H9 (cell line): ENCODE data around the gene RFNG. TPM values are rescaled to one million over a fixed set of nuclear protein-coding genes. Genes with fewer than 3 reads are reported as not detected.

Experiments
- DNase-seq: peaks from one replicate; pipeline ENCODE4 v3.0.0-alpha.2; 2017
- H2AFZ ChIP-seq: one replicate; pipeline ENCODE4 v1.6.1; 2013; ENCODE audit warnings: mild to moderate bottlenecking, low read length, control low read depth, moderate library complexity
- H2AK5ac ChIP-seq: 2 replicates; pipeline ENCODE4 v1.6.1; 2013; ENCODE audit warnings: low read length, control low read depth, mixed read lengths; ENCODE audit not compliant: insufficient read length
- H2BK120ac ChIP-seq: one replicate; pipeline ENCODE4 v1.6.1; 2013; ENCODE audit warnings: low read depth, mild to moderate bottlenecking, low read length, control low read depth, inconsistent platforms; ENCODE audit not compliant: poor library complexity, severe bottlenecking
- H2BK12ac ChIP-seq: 2 replicates; pipeline ENCODE4 v1.6.1; 2013; ENCODE audit warnings: low read length, control low read depth, mixed read lengths, low read depth; ENCODE audit not compliant: insufficient read length
- H2BK15ac ChIP-seq: 2 replicates; pipeline ENCODE4 v1.6.1; 2013; ENCODE audit warnings: low read depth, low read length, control low read depth
- H2BK20ac ChIP-seq: one replicate; pipeline ENCODE4 v1.6.1; 2013; ENCODE audit warnings: low read depth, mild to moderate bottlenecking, low read length, control low read depth, inconsistent platforms; ENCODE audit not compliant: poor library complexity, severe bottlenecking
- H2BK5ac ChIP-seq: 2 replicates; pipeline ENCODE4 v1.6.1; 2013; ENCODE audit warnings: low read length, control low read depth, mixed read lengths; ENCODE audit not compliant: insufficient read length
- H3K14ac ChIP-seq: 2 replicates; pipeline ENCODE4 v1.6.1; 2013; ENCODE audit warnings: low read length, control low read depth; ENCODE audit not compliant: insufficient read depth
- H3K18ac ChIP-seq: 2 replicates; pipeline ENCODE4 v1.6.1; 2013; ENCODE audit warnings: low read depth, mild to moderate bottlenecking, mixed read lengths, low read length, control low read depth; ENCODE audit not compliant: insufficient read length
- H3K23ac ChIP-seq: 2 replicates; pipeline ENCODE4 v1.6.1; 2013; ENCODE audit warnings: low read length, control low read depth, mixed read lengths, low read depth; ENCODE audit not compliant: insufficient read length
- H3K23me2 ChIP-seq: 2 replicates; pipeline ENCODE4 v1.6.1; 2013; ENCODE audit warnings: low read depth, mild to moderate bottlenecking, mixed read lengths, low read length, control low read depth; ENCODE audit not compliant: insufficient read length, poor library complexity, severe bottlenecking
- H3K27ac ChIP-seq: 2 replicates; pipeline ENCODE4 v1.5.1; 2013; ENCODE audit warnings: low read length, control low read depth, mixed read lengths, low read depth; ENCODE audit not compliant: insufficient read length
- H3K27me3 ChIP-seq: 2 replicates; pipeline ENCODE4 v1.6.1; 2013; ENCODE audit warnings: low read length, control low read depth, inconsistent platforms; ENCODE audit not compliant: insufficient read depth
- H3K4ac ChIP-seq: 2 replicates; pipeline ENCODE4 v1.6.1; 2013; ENCODE audit warnings: low read depth, mild to moderate bottlenecking, control low read depth, inconsistent platforms, low read length, moderate library complexity
- H3K4me1 ChIP-seq: 2 replicates; pipeline ENCODE4 v1.6.1; 2013; ENCODE audit warnings: low read length, control low read depth, inconsistent platforms; ENCODE audit not compliant: insufficient read depth
- H3K4me2 ChIP-seq: 2 replicates; pipeline ENCODE4 v1.6.1; 2013; ENCODE audit warnings: low read length, control low read depth, mixed read lengths; ENCODE audit not compliant: insufficient read length, insufficient read depth
- H3K56ac ChIP-seq: 2 replicates; pipeline ENCODE4 v1.6.1; 2013; ENCODE audit warnings: low read depth, mild to moderate bottlenecking, mixed read lengths, low read length, control low read depth; ENCODE audit not compliant: insufficient read length
- H3K79me1 ChIP-seq: 2 replicates; pipeline ENCODE4 v1.6.1; 2013; ENCODE audit warnings: low read depth, mild to moderate bottlenecking, moderate library complexity, low read length, control low read depth, inconsistent platforms; ENCODE audit not compliant: insufficient read depth, poor library complexity, severe bottlenecking
- H3K79me2 ChIP-seq: 2 replicates; pipeline ENCODE4 v1.6.1; 2013; ENCODE audit warnings: low read length, control low read depth, inconsistent platforms; ENCODE audit not compliant: insufficient read depth
- H3K9ac ChIP-seq: 2 replicates; pipeline ENCODE4 v1.6.1; 2013; ENCODE audit warnings: low read length, control low read depth, mixed read lengths; ENCODE audit not compliant: insufficient read length; ENCODE audit errors: extremely low read depth
- H3K9me3 ChIP-seq: one replicate; pipeline ENCODE4 v1.6.1; 2013; ENCODE audit warnings: low read depth, low read length, inconsistent platforms; ENCODE audit not compliant: control insufficient read depth
- H3T11ph ChIP-seq: one replicate; pipeline ENCODE4 v1.6.1; 2013; ENCODE audit warnings: mild to moderate bottlenecking, low read length, control low read depth, inconsistent platforms
- H4K20me1 ChIP-seq: one replicate; pipeline ENCODE4 v1.6.1; 2013; ENCODE audit not compliant: control insufficient read depth, insufficient read length, insufficient read depth
- H4K5ac ChIP-seq: 2 replicates; pipeline ENCODE4 v1.6.1; 2013; ENCODE audit warnings: low read depth, mild to moderate bottlenecking, mixed read lengths, low read length, control low read depth; ENCODE audit not compliant: insufficient read length
- H4K8ac ChIP-seq: replicated peaks from 2 replicates; pipeline ENCODE4 v1.6.1; 2013; ENCODE audit warnings: low read length, control low read depth, mixed read lengths, low read depth; ENCODE audit not compliant: insufficient read length
- H4K91ac ChIP-seq: 2 replicates; pipeline ENCODE4 v1.6.1; 2013; ENCODE audit warnings: low read depth, mild to moderate bottlenecking, moderate library complexity, mixed read lengths, low read length, control low read depth; ENCODE audit not compliant: insufficient read length
- H3K27ac Mint-ChIP-seq, 3 experiments: 2 replicates in 2 of 3; 3 replicates in 1 of 3; pipeline ENCODE4 v1.8.0; 2020 to 2021; ENCODE audit warnings: mixed read lengths in 3 of 3, mild to moderate bottlenecking in 1 of 3, moderate library complexity in 1 of 3
- H3K27me3 Mint-ChIP-seq: 2 replicates; pipeline ENCODE4 v1.8.0; 2021; ENCODE audit warnings: low read depth, mild to moderate bottlenecking, moderate library complexity, mixed read lengths
- H3K36me3 Mint-ChIP-seq, 3 experiments: 2 replicates in 2 of 3; 3 replicates in 1 of 3; pipeline ENCODE4 v1.8.0; 2020 to 2021; ENCODE audit warnings: low read depth in 3 of 3, mixed read lengths in 3 of 3; ENCODE audit not compliant: insufficient read depth in 1 of 3
- H3K4me1 Mint-ChIP-seq, 2 experiments: 2 replicates each; pipeline ENCODE4 v1.8.0; 2020; ENCODE audit warnings: mixed read lengths in 2 of 2
- H3K4me3 Mint-ChIP-seq, 2 experiments: 2 replicates in 1 of 2; 3 replicates in 1 of 2; pipeline ENCODE4 v1.8.0; 2020 to 2021; ENCODE audit warnings: mild to moderate bottlenecking in 2 of 2, mixed read lengths in 2 of 2, moderate library complexity in 1 of 2
- H3K9me3 Mint-ChIP-seq, 2 experiments: 2 replicates in 1 of 2; 3 replicates in 1 of 2; pipeline ENCODE4 v1.8.0; 2020; ENCODE audit warnings: mild to moderate bottlenecking in 2 of 2, mixed read lengths in 2 of 2, moderate library complexity in 1 of 2
- WGBS: extraction: QIAGEN DNeasy Blood & Tissue Kit; methylation state at CpG from one replicate; pipeline ENCODE4 v1.1.7; 2013; ENCODE audit warnings: missing lambda C conversion rate, low lambda C conversion rate, mixed read lengths; ENCODE audit not compliant: insufficient read length; ENCODE audit errors: extremely low coverage; 5-methylcytosine and 5-hydroxymethylcytosine counted together
- total RNA-seq: library from RNA; stranded (reverse); gene quantifications from 2 replicates; pipeline ENCODE4 v1.2.1, GENCODE V29; 2021
- TF ChIP-seq, protein P1 (sequence below): fragments of 200-600 bp; sonication (generic); conservative IDR thresholded peaks from 3 replicates; pipeline ENCODE4 v1.8.0; 2021; ENCODE audit warnings: antibody characterized with exemption, mild to moderate bottlenecking

RFNG gene
- total RNA-seq, 1 experiment from 2014 or later, result 34.0 TPM

DNA sequence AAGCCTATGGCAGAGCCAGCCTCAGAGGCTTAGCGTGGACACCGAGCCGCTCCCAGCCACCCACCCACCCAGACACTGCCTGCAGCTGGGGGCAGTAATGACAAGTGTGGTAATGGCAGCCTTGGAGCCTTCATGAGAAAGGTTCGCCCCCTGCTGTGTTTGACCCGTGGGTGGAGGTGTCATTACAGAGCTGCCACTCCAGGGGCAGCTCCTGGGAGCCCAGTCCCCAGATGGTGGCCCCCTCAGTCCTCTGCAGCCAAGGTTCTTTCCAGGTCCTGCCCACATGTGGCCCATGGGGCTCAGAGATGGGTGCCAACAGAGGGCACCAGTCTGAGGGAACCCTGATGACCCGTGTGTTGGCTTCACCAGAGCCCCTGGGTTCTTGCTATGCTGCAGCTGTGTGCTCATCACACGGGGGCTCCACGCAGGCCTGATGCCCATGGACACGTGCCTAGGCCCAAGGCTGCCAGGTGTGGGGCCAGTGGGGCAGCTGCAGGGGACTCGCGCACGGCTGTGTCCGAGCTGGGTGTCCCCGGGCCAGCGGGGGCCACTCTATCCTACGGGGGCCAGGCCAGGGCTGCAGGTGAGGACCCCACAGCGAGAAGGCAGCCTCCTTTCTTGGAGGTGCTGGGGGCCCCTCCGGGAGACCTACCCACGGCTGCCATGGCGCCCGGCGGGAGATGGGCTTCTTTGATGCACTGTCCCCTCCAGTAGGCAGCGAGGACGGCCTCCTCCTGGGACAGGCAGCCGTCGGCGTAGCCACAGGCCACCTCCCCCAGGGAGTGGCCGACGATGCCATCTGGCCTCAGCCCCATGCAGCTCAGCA, 38.3 kb upstream of the RFNG start:
- Mint-ChIP-seq H3K4me1 (no peaks in the 10 kb centered on the region), H3K27me3 (no peaks in the 10 kb centered on the region), H3K9me3 (no peaks in the 10 kb centered on the region), H3K36me3 (peaks cover 21 to 69% (median 56%) of the 10 kb centered on the region in 3 experiments; a peak in 6 of 7 replicates), H3K27ac (no peak overlapping the region), H3K4me3 (no peak overlapping the region)
- no peak overlapping the region for H3K4ac ChIP-seq
- H2BK12ac ChIP-seq, result no peak overlapping the region
- no peak overlapping the region for H4K91ac ChIP-seq
- no peaks in the 10 kb centered on the region for H3K27me3 ChIP-seq
- no peak overlapping the region for H3K27ac ChIP-seq
- TF ChIP-seq, protein P1, sequence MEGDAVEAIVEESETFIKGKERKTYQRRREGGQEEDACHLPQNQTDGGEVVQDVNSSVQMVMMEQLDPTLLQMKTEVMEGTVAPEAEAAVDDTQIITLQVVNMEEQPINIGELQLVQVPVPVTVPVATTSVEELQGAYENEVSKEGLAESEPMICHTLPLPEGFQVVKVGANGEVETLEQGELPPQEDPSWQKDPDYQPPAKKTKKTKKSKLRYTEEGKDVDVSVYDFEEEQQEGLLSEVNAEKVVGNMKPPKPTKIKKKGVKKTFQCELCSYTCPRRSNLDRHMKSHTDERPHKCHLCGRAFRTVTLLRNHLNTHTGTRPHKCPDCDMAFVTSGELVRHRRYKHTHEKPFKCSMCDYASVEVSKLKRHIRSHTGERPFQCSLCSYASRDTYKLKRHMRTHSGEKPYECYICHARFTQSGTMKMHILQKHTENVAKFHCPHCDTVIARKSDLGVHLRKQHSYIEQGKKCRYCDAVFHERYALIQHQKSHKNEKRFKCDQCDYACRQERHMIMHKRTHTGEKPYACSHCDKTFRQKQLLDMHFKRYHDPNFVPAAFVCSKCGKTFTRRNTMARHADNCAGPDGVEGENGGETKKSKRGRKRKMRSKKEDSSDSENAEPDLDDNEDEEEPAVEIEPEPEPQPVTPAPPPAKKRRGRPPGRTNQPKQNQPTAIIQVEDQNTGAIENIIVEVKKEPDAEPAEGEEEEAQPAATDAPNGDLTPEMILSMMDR, result no peak
- H3T11ph ChIP-seq, result no peak overlapping the region
- H4K5ac ChIP-seq, result no peak overlapping the region
- no peaks in the 10 kb centered on the region for H3K79me2 ChIP-seq
- H3K23me2 ChIP-seq, result no peaks in the 10 kb centered on the region
- H2BK20ac ChIP-seq, result no peak overlapping the region
- no peak overlapping the region for H4K8ac ChIP-seq
- H2BK5ac ChIP-seq, result no peak overlapping the region
- H3K56ac ChIP-seq, result no peak overlapping the region
- H4K20me1 ChIP-seq, result no peaks in the 10 kb centered on the region
- H3K4me1 ChIP-seq, result no peaks in the 10 kb centered on the region
- peaks cover 6% of the 10 kb centered on the region for H3K79me1 ChIP-seq
- no peak overlapping the region for H3K9ac ChIP-seq
- H3K23ac ChIP-seq, result no peak overlapping the region
- no peak overlapping the region for H2AFZ ChIP-seq
- no peak overlapping the region for H2BK15ac ChIP-seq
- H2AK5ac ChIP-seq, result no peak overlapping the region
- WGBS, result no CpG with 5 or more reads among the region's 29 CpGs
- H3K4me2 ChIP-seq, result no peak overlapping the region
- H3K18ac ChIP-seq, result no peak overlapping the region
- H3K9me3 ChIP-seq, result no peaks in the 10 kb centered on the region
- no peak for DNase-seq
- no peak overlapping the region for H3K14ac ChIP-seq
- no peak overlapping the region for H2BK120ac ChIP-seq
